ENCODE measurements around the gene PDK2. TPM values are rescaled to one million over a fixed set of nuclear protein-coding genes. Genes with fewer than 3 reads are reported as not detected.

The PDK2 gene
- polyA plus RNA-seq, 3 donors, result 103 to 125 (median 110) TPM

DNA sequence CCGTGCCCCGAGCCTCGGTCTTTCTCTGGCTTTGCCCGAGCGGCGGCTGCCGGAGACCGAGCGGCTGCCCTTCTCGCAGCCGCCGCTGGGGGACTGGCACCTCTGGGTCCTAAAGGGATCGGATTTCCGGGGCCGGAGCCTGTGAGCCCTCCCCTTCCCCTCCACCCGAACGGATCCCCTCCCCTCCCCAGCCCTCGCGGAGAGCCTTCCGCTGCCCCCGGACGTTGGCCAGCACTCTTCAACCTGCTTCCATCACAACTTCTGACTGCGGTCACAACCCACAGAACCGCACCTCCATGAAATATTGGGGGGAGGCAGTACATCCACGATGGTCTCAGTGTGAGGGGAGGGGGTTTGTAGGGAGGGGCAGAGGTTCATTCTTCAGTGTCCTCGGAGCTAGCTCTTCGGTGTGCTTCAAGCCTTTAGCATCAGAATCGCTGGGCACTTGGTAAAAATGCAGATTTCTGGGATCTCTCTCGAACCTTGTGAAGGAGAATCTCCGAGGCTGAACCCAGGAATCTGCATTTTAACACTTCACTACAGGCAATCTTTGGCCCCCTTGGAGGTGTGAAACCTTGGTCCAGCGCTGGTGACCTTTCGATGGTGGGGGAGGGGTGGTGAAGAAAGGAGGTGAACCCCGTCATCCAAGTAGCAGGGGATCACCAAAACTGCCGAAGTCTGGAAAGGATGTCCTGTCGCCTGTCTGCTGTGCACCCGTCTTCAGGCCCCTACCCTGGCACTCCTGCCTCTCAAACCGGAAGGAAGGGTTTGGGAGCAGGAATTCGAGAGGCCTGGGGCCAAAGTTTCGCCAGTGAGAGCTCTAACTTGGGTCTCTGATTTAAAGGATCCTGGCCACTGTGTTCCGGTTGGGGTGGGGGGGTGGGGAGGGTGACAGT, 56.1 kb downstream of the PDK2 start:
- peak in 9 of 11 donors; percentile 77 to 89 (median 85) for DNase-seq (ENCODE audit: extremely low read depth in 1 of 11, low read depth in 9 of 11, low spot score in 4 of 11)

DNA sequence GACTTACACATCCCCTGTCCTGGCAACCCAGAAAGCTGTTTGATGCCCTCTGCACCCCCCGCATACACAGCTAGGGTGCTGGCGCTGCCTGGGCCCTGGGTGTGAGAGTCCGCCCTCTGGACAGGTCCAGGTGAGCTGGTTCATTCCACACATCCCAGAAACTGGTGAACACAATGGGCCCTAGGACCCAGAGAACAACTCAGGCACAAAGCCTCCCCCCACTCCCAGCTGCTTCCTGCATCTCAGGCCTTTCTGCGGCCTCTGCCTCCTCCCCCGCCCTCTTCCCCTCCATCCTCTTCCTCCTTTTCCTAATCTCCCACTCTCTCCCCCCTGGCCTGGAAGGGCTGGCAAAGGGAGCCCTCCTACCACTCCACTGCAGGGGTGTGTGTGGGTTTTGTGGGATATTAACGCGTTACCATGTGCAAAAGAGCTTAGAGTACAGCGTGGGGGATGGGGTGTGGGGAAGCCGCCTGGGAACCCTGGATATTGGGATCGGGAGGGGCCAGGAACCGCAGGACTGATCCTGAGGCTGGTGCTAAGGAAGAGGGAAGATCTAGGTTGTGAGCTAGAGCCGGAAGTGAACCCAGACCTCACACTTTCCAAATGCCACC, 56.9 kb downstream of the PDK2 start:
- DNase-seq (ENCODE audit: extremely low read depth in 1 of 11, low read depth in 9 of 11, low spot score in 4 of 11), result peak in 10 of 11 donors; percentile 73 to 94 (median 84)

DNA sequence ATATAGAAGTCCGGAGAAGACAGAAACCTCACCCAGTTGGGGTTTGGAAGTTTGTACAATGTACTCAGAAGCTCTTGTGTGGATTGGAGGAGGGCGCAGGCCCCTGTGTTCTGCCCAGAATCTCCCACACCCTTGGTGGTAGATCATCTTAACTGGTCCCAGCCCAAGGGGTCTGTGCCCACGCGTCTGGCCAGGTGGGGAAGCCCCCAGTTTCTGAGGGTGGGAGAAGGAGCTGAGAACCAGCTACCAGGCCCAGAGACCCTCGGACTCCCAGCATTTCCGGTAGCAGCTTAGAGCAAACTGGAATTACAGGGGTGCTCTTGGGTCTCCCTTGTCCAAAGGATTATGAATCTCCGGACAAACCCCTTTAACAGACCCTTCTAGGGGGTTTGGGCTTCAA, 57.6 kb downstream of the PDK2 start:
- no peak for DNase-seq (ENCODE audit: extremely low read depth in 1 of 11, low read depth in 9 of 11, low spot score in 4 of 11)

DNA sequence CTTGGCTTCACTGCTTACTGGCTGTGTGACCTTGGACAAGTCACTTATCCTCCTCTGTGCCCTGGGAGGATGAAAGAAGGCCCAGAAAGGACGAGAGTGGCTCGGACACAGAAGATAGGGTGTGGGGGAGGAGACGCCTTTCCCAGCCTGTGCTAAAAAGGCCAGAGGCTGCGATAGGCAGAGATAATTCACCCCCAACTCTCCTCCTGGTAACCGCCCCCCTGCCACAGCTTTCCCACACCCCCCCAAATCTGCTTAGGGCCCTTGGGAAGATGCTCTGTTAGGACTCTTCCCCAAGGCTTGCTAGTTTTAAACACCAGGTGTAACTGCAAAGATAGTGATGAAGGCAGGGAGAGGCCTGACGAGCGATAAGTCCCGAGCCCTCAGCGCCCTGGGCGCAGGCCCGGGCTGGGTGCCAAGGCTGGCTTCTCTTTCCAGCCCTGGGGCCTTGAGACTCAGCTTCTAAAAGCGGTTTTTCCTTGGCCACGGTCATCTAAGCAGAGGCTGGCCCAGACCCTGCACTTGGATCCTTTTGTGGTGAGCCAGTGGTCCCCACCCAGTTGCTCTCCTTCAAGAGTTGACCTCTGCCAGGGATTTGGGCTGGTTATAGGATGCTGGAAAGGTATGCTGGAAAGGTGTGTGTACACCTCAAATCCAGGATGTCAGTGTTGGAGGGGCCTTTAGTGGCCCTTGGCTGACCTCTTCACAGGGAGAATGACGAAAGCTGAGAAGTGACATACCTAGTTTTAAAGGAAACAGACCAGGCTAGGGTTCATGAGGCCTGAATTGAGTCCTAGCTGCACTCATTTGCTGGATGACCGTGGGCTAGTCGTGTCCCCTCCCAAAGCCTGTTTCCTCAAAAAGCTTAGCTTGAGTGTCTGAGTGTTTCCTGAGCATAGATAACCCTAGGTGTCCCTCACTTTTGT, 58.8 kb downstream of the PDK2 start:
- DNase-seq (ENCODE audit: extremely low read depth in 1 of 11, low read depth in 9 of 11, low spot score in 4 of 11), result no peak

DNA sequence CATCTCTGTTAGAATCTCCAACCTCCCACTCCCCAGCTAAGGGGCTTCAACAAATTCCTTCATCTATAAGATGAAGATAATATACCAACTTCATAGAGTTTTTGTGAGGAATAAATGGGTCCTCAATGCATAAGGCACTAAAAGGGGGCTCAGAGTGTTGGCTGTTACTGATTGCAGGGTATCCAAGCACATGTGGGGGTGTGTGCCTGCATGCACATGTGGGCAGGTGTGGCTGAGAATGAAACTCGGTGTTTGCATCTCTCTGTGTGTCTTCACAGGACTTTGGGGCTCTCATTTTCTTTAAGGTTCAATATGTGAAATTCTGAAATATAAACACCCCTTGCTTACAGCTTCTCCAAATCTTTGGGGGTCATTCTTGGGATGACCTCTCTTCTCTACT, 59.5 kb downstream of the PDK2 start:
- no peak for DNase-seq (ENCODE audit: extremely low read depth in 1 of 11, low read depth in 9 of 11, low spot score in 4 of 11)

DNA sequence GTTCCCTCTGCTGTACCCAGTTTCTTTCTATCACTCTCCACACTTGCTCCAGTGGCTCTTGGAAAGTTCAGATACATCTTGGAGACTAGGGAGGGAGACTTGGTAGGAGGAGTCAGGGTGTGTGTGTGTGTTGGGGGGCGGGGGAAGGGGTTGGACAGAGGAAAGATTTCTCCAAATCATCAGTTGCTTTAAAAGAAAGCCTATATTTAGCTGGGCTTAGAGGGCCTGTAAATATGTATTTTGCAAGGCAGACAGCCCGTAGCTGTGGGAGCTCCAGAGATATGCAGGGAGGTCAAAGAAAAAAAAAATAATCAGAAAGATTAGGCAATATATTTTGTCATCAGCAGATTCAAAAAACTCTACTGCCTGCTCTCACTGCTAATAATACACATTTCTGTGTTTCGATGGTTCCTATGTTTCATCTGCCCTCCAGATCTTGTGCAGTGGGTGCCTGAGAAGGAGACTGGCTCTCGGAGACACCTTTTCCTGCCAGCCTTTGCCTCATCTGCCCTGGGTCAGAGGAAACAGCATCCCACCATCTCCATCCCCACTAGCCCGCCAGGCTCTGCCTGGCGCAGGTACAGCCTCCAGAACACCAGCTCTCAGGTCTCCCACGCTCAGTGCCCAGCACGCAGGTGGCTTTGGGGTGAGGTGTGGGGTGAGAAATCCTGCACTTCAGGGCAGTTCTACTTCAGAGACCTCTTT, 60.1 kb downstream of the PDK2 start:
- DNase-seq (ENCODE audit: extremely low read depth in 1 of 11, low read depth in 9 of 11, low spot score in 4 of 11), result no peak

DNA sequence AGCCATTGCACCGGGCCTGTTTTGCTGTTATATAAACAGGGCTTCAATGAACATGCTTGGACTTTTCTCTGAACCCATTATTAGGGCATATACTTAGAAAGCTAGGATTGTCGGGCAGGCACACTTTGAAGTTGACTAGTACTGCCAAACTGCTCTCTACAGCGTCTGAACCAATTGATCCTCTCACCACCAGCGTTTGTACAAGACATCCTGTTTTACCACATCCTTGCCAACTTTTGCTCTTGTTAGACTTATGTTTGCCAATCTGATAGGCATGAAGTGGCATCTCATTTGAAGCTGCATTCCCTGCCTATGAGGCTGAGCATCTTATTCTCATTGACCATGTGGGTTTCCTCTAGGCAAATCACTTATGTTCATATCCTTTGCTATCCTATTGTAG, 62.7 kb downstream of the PDK2 start:
- DNase-seq (ENCODE audit: extremely low read depth in 1 of 11, low read depth in 9 of 11, low spot score in 4 of 11), result no peak

DNA sequence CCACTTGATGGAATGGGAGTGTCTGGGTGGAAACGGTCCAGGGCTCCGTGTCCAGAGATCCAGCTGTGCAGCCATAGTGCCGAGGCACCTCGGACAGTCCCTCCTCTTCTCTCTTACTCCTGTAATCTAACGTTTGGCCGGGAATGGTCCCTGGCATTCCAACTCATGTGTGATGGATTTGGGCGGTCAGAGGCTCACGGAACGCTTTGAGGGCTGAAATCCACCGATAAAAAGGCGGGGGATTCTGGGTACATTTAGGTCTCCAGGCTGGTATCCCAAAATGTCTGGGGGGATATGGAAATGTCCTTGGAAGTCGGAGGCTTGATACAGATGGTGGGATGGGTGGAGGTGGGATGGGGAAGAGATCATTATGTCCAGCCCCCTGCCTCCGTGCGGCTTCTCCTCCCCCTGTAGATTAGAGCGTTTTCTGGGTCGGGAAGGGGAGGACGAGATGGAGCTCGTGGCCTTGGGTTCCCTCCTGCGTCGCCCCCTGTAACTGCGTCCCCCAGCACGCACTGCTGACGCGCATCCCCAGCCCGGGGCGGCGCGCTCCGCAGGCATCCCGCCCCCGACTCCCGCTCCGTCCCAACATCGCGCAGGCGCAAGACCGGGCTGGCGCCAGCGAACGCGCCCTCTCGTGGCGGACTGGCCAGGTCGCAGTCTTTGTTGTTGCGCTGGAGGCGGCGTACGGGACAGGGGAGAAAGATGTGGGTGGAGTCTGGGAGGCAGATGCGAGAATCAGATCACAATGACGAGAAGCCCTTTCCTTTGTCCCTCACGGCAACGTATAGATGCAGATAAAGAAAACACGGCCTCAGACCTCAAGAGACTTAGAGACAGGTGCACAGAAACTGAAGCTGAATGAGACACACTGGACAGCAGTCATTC, 66.1 kb downstream of the PDK2 start:
- DNase-seq (ENCODE audit: extremely low read depth in 1 of 11, low read depth in 9 of 11, low spot score in 4 of 11), result peak in 10 of 11 donors; percentile 85 to 93 (median 91)

Other genes with a start within 250 kb of the PDK2 start
- gene TAC4, start 247.3 kb upstream of the PDK2 start, polyA plus RNA-seq (ENCODE audit: insufficient read length in 3 of 3), result under 1 TPM in 2 of 3 donors, not detected in 1; 0.37 to 0.82 TPM
- gene DLX4, start 126.2 kb upstream of the PDK2 start, polyA plus RNA-seq (ENCODE audit: insufficient read length in 3 of 3), result under 1 TPM; 0.76 to 0.89 (median 0.85) TPM
- 1 to 10 TPM in 2 of 3 donors, under 1 TPM in 1; 0.92 to 1.5 (median 1.1) TPM for gene DLX3, start 100.1 kb upstream of the PDK2 start, polyA plus RNA-seq (ENCODE audit: insufficient read length in 3 of 3)
- gene ITGA3, start 39.2 kb upstream of the PDK2 start, polyA plus RNA-seq (ENCODE audit: insufficient read length in 3 of 3), result 100 to 1,000 TPM in 1 of 3 donors, 10 to 100 TPM in 2; 84.1 to 101 (median 93.0) TPM
- gene SAMD14, start 34.8 kb downstream of the PDK2 start, polyA plus RNA-seq (ENCODE audit: insufficient read length in 3 of 3), result 10 to 100 TPM; 13.2 to 19.4 (median 18.6) TPM
- gene PPP1R9B, start 55.3 kb downstream of the PDK2 start, polyA plus RNA-seq (ENCODE audit: insufficient read length in 3 of 3), result 10 to 100 TPM; 39.5 to 59.3 (median 46.2) TPM
- gene SGCA, start 70.7 kb downstream of the PDK2 start, polyA plus RNA-seq (ENCODE audit: insufficient read length in 3 of 3), result 1 to 10 TPM in 1 of 3 donors, under 1 TPM in 2; 0.47 to 1.6 (median 0.98) TPM
- gene COL1A1, start 106.3 kb downstream of the PDK2 start, polyA plus RNA-seq (ENCODE audit: insufficient read length in 3 of 3), result 100 to 1,000 TPM; 412 to 838 (median 505) TPM
- gene TMEM92, start 179.1 kb downstream of the PDK2 start, polyA plus RNA-seq (ENCODE audit: insufficient read length in 3 of 3), result 1 to 10 TPM; 1.7 to 3.3 (median 3.1) TPM

Data from renal cortex interstitium (tissue), 11 donors.